Mucosa of stomach (tissue), 1 donor: ENCODE data around the gene DLG1.
A peak's percentile ranks its signal among the peaks of the same experiment; 100 is the strongest.

Experiments
- H3K27me3 ChIP-seq: one replicate; pipeline ENCODE4 v1.7.0; 2013; ENCODE audit warnings: mild to moderate bottlenecking, low read length; ENCODE audit not compliant: control insufficient read depth, insufficient read depth
- H3K36me3 ChIP-seq: one replicate; pipeline ENCODE4 v1.7.0; 2013; ENCODE audit warnings: low read length; ENCODE audit not compliant: control insufficient read depth, insufficient read depth
- H3K4me1 ChIP-seq: one replicate; pipeline ENCODE4 v1.7.0; 2013; ENCODE audit warnings: mild to moderate bottlenecking, low read length; ENCODE audit not compliant: control insufficient read depth, insufficient read depth
- H3K4me3 ChIP-seq: one replicate; pipeline ENCODE4 v1.7.0; 2013; ENCODE audit warnings: low read length
- H3K9ac ChIP-seq: one replicate; pipeline ENCODE4 v1.7.0; 2013; ENCODE audit warnings: mild to moderate bottlenecking, low read length, moderate library complexity
- H3K9me3 ChIP-seq: one replicate; pipeline ENCODE4 v1.7.0; 2013; ENCODE audit warnings: mild to moderate bottlenecking, low read length, moderate library complexity; ENCODE audit not compliant: control insufficient read depth
- donor health status: Pancreatic carcinoma.

The DLG1 gene

DNA sequence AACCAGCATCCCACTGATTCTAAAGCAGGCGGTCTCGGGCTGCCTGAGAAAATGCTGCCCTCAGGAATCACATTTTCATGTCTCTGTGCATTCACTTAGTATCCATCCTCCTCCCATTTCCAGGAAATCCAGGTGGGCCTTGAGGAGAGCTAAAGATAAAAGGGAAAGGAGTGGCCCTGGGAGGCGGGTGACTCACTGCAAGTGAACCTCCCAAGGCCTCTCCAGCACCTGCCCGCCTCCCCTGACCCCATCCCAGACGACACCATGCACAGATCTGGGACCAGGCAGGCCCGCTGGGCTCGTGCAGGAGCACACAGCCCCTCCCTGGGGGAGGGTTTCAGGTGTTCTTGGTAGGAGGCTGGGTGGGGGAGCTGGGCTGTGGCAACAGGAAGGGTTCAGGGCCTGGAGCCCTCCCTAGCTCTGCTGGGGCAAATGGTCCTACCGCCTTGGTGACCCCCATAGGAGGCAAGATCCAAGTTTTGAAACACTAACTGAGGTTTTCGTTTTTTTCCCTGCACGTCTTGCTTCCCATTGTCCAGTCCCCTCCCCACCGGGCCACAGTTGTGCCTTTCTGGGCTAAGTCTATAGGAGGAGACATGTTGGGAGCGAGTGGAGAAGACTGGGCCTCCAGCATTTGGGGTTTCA lies 291.0 kb downstream of the DLG1 start:
- Histone ChIP-seq H3K9me3 (no peaks in the 10 kb centered on the region), H3K9ac (no peak overlapping the region), H3K36me3 (no peaks in the 10 kb centered on the region), H3K27me3 (peaks cover 6% of the 10 kb centered on the region), H3K4me3 (no peak overlapping the region), H3K4me1 (peaks cover 18% of the 10 kb centered on the region)

DNA sequence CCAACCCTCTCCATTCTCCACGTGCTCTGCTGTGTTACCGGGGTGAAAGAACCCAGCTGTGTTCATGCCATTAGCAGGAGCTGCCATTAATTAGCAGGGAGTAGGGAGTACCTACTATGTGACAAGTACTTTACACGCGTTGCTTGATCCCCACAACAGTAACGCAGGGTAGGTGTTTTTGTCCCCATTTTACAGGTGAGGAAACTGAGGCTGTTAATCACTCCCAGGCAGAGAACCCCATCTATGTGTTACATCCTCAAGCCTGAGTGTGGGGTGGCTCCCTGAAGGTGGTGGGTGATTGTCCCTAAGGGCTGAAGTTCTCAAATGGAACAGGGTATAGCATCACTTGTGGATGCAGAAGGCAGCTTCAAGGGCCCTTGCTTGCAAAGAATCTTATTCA lies 291.6 kb downstream of the DLG1 start:
- H3K4me3 ChIP-seq, result no peak overlapping the region
- peaks cover 18% of the 10 kb centered on the region for H3K4me1 ChIP-seq
- no peaks in the 10 kb centered on the region for H3K36me3 ChIP-seq
- no peaks in the 10 kb centered on the region for H3K9me3 ChIP-seq
- no peak overlapping the region for H3K9ac ChIP-seq
- H3K27me3 ChIP-seq, result peaks cover 6% of the 10 kb centered on the region

DNA sequence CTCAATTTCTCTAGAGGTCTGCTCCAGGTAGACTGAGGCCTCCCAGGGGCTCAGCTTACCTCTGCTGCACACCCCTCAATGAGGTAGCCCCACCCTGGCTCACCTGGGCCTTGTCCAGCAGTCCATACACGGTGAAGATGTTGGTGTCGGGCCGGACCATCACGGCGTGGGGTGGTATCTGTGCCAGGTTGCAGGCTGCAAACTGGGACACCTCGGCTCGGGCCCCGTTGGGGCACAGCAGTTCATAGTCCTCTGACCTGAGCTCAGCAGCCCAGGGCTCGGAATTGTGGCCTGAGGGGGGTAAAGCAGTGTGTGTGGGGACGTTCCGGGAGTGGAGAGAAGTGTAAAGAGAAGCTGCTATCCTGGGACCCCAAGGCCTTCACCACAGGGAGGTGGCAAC lies 292.0 kb downstream of the DLG1 start:
- Histone ChIP-seq H3K9ac (no peak overlapping the region), H3K9me3 (no peaks in the 10 kb centered on the region), H3K4me3 (no peak overlapping the region), H3K36me3 (no peaks in the 10 kb centered on the region), H3K4me1 (peaks cover 18% of the 10 kb centered on the region), H3K27me3 (peaks cover 6% of the 10 kb centered on the region)

DNA sequence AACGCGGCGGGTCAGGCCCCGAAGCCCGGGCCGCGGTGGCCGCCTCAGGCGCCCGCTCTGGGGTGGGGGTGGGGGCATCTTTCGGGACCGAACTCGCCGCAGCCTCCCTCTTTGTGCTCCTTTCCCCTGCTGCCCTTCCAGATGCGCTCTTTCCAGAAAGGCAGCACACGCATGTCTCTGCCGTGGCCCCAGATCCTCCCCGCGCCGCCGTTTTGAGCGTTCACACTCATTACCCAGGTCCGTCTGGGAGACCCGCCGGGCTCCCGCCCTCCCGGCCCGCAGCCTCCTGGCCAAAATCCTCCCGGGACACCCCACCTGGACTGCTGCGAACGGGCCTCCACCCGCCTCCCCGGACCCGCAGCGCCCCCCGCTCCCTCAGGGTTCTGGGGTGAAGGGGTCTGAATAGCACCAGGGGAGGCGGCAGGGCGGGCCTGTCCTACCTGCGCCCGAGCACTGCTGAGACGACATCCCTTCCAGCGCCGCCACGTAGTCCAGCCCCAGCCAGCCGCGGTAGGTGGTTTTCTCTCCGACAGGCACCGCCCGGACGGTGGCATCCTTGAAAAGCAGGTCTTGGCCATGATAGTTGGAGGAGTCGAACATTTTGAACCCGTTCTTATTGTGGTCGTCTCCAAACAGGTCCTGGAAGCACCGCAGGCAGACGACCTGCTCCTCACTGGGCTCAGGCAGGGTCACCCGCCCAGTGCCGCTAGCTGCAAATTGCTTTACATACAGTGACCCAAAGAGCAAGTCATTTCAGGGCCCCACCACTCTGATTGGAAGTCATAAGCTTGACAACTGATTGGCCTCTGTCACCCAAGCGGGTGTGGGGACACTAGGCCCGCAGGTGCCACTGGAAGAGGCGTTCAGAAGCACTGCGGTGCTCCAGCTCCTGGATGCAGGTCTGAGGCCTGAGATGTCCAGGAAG lies 294.7 kb downstream of the DLG1 start:
- Histone ChIP-seq H3K4me3 (peak overlapping the region; percentile 20), H3K9me3 (no peaks in the 10 kb centered on the region), H3K36me3 (no peaks in the 10 kb centered on the region), H3K27me3 (peaks cover 3% of the 10 kb centered on the region), H3K4me1 (peaks cover 18% of the 10 kb centered on the region), H3K9ac (peak overlapping the region; percentile 73)

DNA sequence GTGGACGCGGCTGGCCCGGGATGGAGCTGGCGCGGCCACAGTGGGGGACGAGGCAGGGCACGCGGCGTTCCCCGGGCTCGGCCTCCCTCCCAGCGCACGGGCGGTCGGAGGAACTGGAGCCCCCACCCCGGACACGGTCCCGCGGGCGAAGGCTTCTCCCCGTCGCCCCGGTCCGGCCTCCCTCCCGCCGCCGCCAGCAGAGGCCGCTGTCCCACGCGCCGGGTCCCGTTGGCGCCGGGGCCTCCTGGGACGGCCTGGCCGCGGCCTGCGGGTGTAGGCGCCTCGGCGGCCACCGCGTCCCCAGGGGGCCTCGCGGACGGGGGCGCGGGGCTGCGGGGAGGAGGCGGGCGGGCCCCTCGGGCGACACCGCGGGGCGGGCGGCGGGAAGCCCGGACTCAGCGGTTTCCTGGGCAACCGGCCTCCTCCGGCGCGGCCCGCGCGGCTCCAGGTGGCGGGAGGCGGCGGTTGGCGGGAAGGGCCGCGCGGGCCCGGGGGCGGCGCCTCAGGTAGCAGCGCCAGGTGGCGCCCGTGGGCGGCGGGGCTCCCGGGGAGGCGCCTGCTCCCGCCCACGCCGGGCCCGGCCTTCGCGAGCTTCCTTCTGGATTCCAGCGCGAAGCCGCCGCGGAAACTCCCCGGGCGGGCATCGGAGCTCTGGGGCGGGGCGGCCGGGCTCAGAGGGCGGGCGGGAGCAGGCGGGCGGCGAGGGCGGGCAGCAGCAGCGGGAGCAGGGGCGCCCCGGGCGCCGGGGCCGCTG lies 295.5 kb downstream of the DLG1 start:
- H3K9me3 ChIP-seq, result no peaks in the 10 kb centered on the region
- peaks cover 3% of the 10 kb centered on the region for H3K27me3 ChIP-seq
- peaks cover 18% of the 10 kb centered on the region for H3K4me1 ChIP-seq
- H3K36me3 ChIP-seq, result no peaks in the 10 kb centered on the region
- H3K9ac ChIP-seq, result peak overlapping the region; percentile 67
- H3K4me3 ChIP-seq, result no peak overlapping the region

DNA sequence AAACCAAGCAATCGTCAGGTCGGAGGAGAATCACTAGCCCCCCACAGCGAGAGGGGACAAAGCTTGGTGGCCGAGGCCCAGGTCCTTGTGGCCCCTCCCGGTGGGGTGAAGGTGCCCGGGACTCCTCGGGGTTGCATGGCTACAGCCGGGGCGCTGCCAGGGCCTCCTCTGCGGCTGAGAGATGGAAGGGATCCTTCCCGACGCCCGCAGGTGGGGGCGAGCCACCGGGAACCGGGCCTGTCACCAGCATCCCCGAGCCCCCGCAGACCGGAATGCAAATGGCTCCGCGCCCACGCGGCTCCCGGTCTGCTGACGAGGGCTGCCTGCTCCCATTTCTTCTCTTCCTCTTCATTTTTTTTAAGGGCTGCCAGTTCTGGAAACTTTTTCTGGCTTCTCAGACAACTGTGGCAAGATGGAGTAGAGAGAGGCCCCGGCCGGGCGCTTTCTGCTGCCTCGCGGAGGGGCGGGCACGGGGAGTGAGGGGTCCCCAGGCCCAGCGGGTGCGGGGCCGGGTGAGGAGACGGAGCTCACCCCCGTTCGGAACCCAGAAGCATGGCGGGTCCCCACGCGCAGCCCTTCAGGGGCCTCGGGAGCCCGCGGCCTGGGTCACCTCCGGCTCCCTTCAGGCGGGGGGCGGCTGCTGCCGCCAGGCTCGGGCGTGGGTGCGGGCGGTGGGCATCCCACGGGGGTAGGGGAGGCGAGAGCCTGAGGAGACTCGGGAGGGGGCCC lies 296.3 kb downstream of the DLG1 start:
- Histone ChIP-seq H3K27me3 (peaks cover 3% of the 10 kb centered on the region), H3K4me3 (no peak overlapping the region), H3K9ac (peak overlapping the region; percentile 67), H3K4me1 (peaks cover 12% of the 10 kb centered on the region), H3K9me3 (no peaks in the 10 kb centered on the region), H3K36me3 (no peaks in the 10 kb centered on the region)

DNA sequence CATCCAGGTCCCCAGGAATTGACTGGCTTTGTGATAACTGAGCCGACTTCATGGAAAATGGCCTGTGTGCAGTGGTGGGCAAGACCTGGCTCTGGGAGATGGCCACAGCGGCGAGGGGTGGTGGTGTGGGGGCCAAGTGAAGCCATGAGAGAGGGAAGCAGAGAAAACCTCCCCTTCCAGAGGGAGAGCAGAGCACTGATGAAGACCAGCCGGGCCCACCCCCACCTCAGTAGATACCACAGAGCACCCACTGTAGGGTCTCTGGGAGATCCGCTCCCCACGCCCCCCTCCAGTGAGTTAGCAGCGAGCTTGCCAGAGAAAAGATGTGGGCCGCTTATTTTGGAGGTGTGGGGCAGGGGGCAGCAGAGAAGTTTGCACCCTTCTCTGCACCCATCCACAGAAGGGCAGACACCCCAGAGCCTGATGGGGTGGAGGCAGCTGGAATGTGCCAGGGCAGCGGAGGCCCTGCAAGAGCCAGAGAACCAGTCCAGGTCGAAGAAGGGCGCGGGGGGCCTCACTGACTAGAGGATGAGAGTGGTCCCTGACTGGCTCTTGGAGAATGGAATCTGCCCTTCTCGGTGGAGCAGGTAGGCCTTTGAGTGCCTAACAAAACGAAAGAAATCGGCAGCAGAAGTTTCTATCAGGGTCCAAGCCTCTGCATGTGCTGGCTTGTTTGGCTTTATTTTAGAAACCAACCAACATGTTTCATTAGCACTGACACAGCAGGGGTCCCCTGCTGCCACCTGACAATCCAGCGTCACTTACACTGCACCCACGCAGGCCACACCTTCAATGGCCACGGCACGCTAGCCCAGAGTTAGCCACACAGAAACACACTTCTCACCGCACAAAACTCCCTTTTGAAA lies 297.1 kb downstream of the DLG1 start:
- Histone ChIP-seq H3K9me3 (no peaks in the 10 kb centered on the region), H3K4me1 (peaks cover 9% of the 10 kb centered on the region), H3K4me3 (no peak overlapping the region), H3K9ac (peak overlapping the region; percentile 67), H3K27me3 (peaks cover 3% of the 10 kb centered on the region), H3K36me3 (no peaks in the 10 kb centered on the region)

DNA sequence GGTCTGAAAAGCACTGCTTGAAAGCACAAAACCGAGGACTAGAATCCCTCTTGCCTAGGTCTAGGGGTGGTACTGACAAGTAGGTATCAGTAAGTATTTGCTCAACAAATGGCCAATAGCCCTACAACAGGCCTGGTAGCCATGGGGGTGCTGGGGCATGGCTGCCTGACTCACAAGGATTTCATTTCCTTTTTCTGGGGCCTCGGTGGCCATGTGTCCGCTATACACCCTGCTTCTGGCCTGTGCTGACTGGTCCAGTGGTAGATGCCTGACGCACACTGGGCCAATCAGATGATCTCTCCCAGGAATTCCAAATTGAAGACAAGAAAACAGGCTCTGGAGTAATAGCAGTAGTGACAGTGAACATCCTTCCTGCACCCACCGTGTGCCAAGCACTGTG lies 298.2 kb downstream of the DLG1 start:
- H3K4me3 ChIP-seq, result no peak overlapping the region
- no peaks in the 10 kb centered on the region for H3K9me3 ChIP-seq
- H3K27me3 ChIP-seq, result peaks cover 3% of the 10 kb centered on the region
- peaks cover 9% of the 10 kb centered on the region for H3K4me1 ChIP-seq
- no peak overlapping the region for H3K9ac ChIP-seq
- H3K36me3 ChIP-seq, result no peaks in the 10 kb centered on the region

DNA sequence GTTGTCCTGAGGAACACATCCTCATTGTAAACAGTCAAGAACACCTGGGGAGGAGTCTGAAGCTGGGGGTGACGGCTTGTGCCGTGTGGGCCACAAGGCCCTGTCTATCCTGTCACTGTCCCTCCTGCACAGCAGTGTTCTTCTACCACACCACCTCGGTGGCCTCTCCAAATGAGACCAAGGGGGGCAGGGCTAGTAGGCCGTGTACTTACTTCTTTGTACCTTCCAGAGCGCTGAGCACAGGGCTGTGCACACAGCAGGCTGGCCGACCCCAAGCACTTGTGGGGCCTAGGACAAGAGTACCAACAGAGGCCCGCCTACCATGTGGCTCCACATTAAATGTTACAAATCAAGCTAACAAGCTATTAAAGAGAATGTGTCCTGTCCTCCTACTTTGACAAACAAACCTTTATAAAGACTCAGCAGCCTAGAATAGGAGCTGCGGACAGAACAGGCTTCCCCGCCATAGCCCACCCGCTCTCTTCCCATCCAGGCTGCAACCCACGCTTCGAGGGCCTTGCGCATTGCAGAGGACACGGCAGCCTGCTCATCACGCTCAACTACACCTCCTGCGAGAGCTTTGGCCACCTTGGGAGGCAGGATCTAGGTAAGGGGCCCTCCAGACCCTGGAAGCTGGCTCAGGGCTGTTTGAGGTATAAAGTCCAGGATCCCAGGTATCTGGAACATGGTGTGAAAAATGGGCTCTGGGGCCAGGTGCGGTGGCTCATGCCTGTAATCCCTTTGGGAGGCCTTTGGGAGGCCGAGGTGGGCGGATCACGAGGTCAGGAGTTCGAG lies 299.2 kb downstream of the DLG1 start:
- H3K9me3 ChIP-seq, result no peaks in the 10 kb centered on the region
- no peak overlapping the region for H3K9ac ChIP-seq
- no peak overlapping the region for H3K4me3 ChIP-seq
- no peaks in the 10 kb centered on the region for H3K36me3 ChIP-seq
- H3K4me1 ChIP-seq, result peaks cover 7% of the 10 kb centered on the region
- H3K27me3 ChIP-seq, result no peaks in the 10 kb centered on the region

DNA sequence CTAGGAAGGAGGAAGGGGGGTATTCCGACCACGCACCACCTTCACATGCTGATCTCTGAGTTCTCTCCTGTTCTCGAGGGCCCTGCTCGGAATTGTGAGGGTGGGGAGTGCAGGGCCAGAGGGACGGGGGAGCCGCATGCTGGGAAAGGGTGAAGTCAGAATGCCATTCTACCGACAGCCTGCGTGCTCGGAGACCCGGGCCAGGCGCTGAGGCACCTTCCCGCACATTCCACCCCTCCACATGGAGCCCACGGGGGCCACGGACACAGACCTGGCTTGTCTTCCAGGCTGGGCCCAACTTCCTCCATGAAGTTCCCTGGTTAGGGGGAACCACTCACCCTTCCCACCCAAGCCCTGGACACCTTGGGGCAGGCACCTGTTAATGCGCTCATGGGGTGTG lies 301.1 kb downstream of the DLG1 start:
- no peak overlapping the region for H3K4me3 ChIP-seq
- no peaks in the 10 kb centered on the region for H3K27me3 ChIP-seq
- H3K9me3 ChIP-seq, result no peaks in the 10 kb centered on the region
- no peaks in the 10 kb centered on the region for H3K4me1 ChIP-seq
- H3K9ac ChIP-seq, result no peak overlapping the region
- no peaks in the 10 kb centered on the region for H3K36me3 ChIP-seq
